ENCODE data around the gene C1orf35.

C1orf35 gene

GRCh38 chr1:228101614-228101993, 1.5 kb downstream of the C1orf35 start:
- Histone ChIP-seq H3K4ac (ENCODE audit: low read depth, low read length) (no peak overlapping the region), H3K56ac (ENCODE audit: low read length) (no peak overlapping the region), H2BK120ac (ENCODE audit: low read depth, low read length) (no peak overlapping the region), H3K79me2 (ENCODE audit: control insufficient read depth, insufficient read depth, low read length) (peaks cover 9% of the 10 kb centered on the region), H3K9ac (ENCODE audit: low read length) (peak overlapping the region; percentile 88), H3K27ac (ENCODE audit: low read depth, low read length) (no peak overlapping the region), H3K4me3 (ENCODE audit: low read length) (no peak overlapping the region), H3K18ac (ENCODE audit: low read length) (no peak overlapping the region), H3K23ac (ENCODE audit: low read length) (no peak overlapping the region), H3K36me3 (ENCODE audit: control insufficient read depth, insufficient read depth, low read length) (peaks cover 3% of the 10 kb centered on the region), H2AK5ac (ENCODE audit: low read length) (no peak overlapping the region), H2BK15ac (replicated peaks; ENCODE audit: low read depth) (no peak overlapping the region), H3K4me1 (ENCODE audit: control insufficient read depth, low read depth, low read length) (peaks cover 1% of the 10 kb centered on the region), H3K4me2 (ENCODE audit: low read length) (no peak overlapping the region), H3K27me3 (ENCODE audit: insufficient read depth, low read length, poor library complexity) (no peaks in the 10 kb centered on the region), H2BK5ac (ENCODE audit: low read length) (no peak overlapping the region), H3K79me1 (ENCODE audit: low read length) (peaks cover 10% of the 10 kb centered on the region), H4K8ac (ENCODE audit: low read depth, low read length) (no peak overlapping the region), H4K5ac (ENCODE audit: low read length) (no peak overlapping the region)
- no peak for DNase-seq
- no CpG with 5 or more reads among the region's 15 CpGs for WGBS (ENCODE audit: extremely low coverage, insufficient coverage, low lambda C conversion rate)

GRCh38 chr1:228100822-228101613, 2.1 kb downstream of the C1orf35 start:
- no peak overlapping the region for H4K5ac ChIP-seq (ENCODE audit: low read length)
- peaks cover 11% of the 10 kb centered on the region for H3K79me1 ChIP-seq (ENCODE audit: low read length)
- peaks cover 15% of the 10 kb centered on the region for H3K79me2 ChIP-seq (ENCODE audit: control insufficient read depth, insufficient read depth, low read length)
- H2BK15ac ChIP-seq (replicated peaks; ENCODE audit: low read depth): no peak overlapping the region
- H2BK5ac ChIP-seq (ENCODE audit: low read length): no peak overlapping the region
- H3K4me2 ChIP-seq (ENCODE audit: low read length): no peak overlapping the region
- H3K18ac ChIP-seq (ENCODE audit: low read length): no peak overlapping the region
- H2BK120ac ChIP-seq (ENCODE audit: low read depth, low read length): no peak overlapping the region
- no peak overlapping the region for H3K4ac ChIP-seq (ENCODE audit: low read depth, low read length)
- H3K4me3 ChIP-seq (ENCODE audit: low read length): no peak overlapping the region
- no peak for DNase-seq
- no peak overlapping the region for H3K9ac ChIP-seq (ENCODE audit: low read length)
- H2AK5ac ChIP-seq (ENCODE audit: low read length): no peak overlapping the region
- peaks cover 1% of the 10 kb centered on the region for H3K4me1 ChIP-seq (ENCODE audit: control insufficient read depth, low read depth, low read length)
- no peaks in the 10 kb centered on the region for H3K27me3 ChIP-seq (ENCODE audit: insufficient read depth, low read length, poor library complexity)
- H3K27ac ChIP-seq (ENCODE audit: low read depth, low read length): no peak overlapping the region
- H4K8ac ChIP-seq (ENCODE audit: low read depth, low read length): no peak overlapping the region
- peaks cover 3% of the 10 kb centered on the region for H3K36me3 ChIP-seq (ENCODE audit: control insufficient read depth, insufficient read depth, low read length)
- H3K23ac ChIP-seq (ENCODE audit: low read length): no peak overlapping the region
- WGBS (ENCODE audit: extremely low coverage, insufficient coverage, low lambda C conversion rate): no CpG with 5 or more reads among the region's 12 CpGs
- no peak overlapping the region for H3K56ac ChIP-seq (ENCODE audit: low read length)

- no peak overlapping the region for H2BK5ac ChIP-seq (ENCODE audit: low read length)
- H3K27ac ChIP-seq (ENCODE audit: low read depth, low read length): no peak overlapping the region
- no peak overlapping the region for H3K56ac ChIP-seq (ENCODE audit: low read length)
- no peaks in the 10 kb centered on the region for H3K27me3 ChIP-seq (ENCODE audit: insufficient read depth, low read length, poor library complexity)
- H3K4me1 ChIP-seq (ENCODE audit: control insufficient read depth, low read depth, low read length): peaks cover 1% of the 10 kb centered on the region
- H3K23ac ChIP-seq (ENCODE audit: low read length): no peak overlapping the region
- H3K36me3 ChIP-seq (ENCODE audit: control insufficient read depth, insufficient read depth, low read length): peaks cover 3% of the 10 kb centered on the region
- H2BK120ac ChIP-seq (ENCODE audit: low read depth, low read length): no peak overlapping the region
- H3K4me2 ChIP-seq (ENCODE audit: low read length): no peak overlapping the region
- no peak overlapping the region for H4K8ac ChIP-seq (ENCODE audit: low read depth, low read length)
- H3K9ac ChIP-seq (ENCODE audit: low read length): no peak overlapping the region
- H2AK5ac ChIP-seq (ENCODE audit: low read length): no peak overlapping the region
- H4K5ac ChIP-seq (ENCODE audit: low read length): no peak overlapping the region
- no peak overlapping the region for H3K4ac ChIP-seq (ENCODE audit: low read depth, low read length)
- H3K18ac ChIP-seq (ENCODE audit: low read length): no peak overlapping the region
- peaks cover 32% of the 10 kb centered on the region for H3K79me2 ChIP-seq (ENCODE audit: control insufficient read depth, insufficient read depth, low read length)
- DNase-seq: no peak
- no peak overlapping the region for H3K4me3 ChIP-seq (ENCODE audit: low read length)
- H2BK15ac ChIP-seq (replicated peaks; ENCODE audit: low read depth): no peak overlapping the region
- WGBS (ENCODE audit: extremely low coverage, insufficient coverage, low lambda C conversion rate): no CpG with 5 or more reads among the region's 4 CpGs
- H3K79me1 ChIP-seq (ENCODE audit: low read length): peaks cover 13% of the 10 kb centered on the region
Measured at GRCh38 chr1:228099331-228099732, 3.8 kb downstream of the C1orf35 start.

GRCh38 chr1:228098323-228098931, 4.7 kb downstream of the C1orf35 start:
- Histone ChIP-seq H3K27ac (ENCODE audit: low read depth, low read length) (no peak overlapping the region), H3K23ac (ENCODE audit: low read length) (no peak overlapping the region), H3K4me2 (ENCODE audit: low read length) (no peak overlapping the region), H2BK5ac (ENCODE audit: low read length) (no peak overlapping the region), H4K8ac (ENCODE audit: low read depth, low read length) (no peak overlapping the region), H3K36me3 (ENCODE audit: control insufficient read depth, insufficient read depth, low read length) (peaks cover 3% of the 10 kb centered on the region), H3K4ac (ENCODE audit: low read depth, low read length) (no peak overlapping the region), H3K9ac (ENCODE audit: low read length) (no peak overlapping the region), H3K4me3 (ENCODE audit: low read length) (no peak overlapping the region), H4K5ac (ENCODE audit: low read length) (no peak overlapping the region), H3K79me2 (ENCODE audit: control insufficient read depth, insufficient read depth, low read length) (peaks cover 41% of the 10 kb centered on the region), H3K79me1 (ENCODE audit: low read length) (peaks cover 13% of the 10 kb centered on the region), H2BK15ac (replicated peaks; ENCODE audit: low read depth) (no peak overlapping the region), H2AK5ac (ENCODE audit: low read length) (no peak overlapping the region), H3K56ac (ENCODE audit: low read length) (no peak overlapping the region), H3K18ac (ENCODE audit: low read length) (no peak overlapping the region), H3K4me1 (ENCODE audit: control insufficient read depth, low read depth, low read length) (no peaks in the 10 kb centered on the region), H3K27me3 (ENCODE audit: insufficient read depth, low read length, poor library complexity) (no peaks in the 10 kb centered on the region), H2BK120ac (ENCODE audit: low read depth, low read length) (no peak overlapping the region)
- no CpG with 5 or more reads among the region's 28 CpGs for WGBS (ENCODE audit: extremely low coverage, insufficient coverage, low lambda C conversion rate)
- no peak for DNase-seq

GRCh38 chr1:228097333-228098081, 5.6 kb downstream of the C1orf35 start:
- Histone ChIP-seq H2BK15ac (replicated peaks; ENCODE audit: low read depth) (no peak overlapping the region), H3K79me2 (ENCODE audit: control insufficient read depth, insufficient read depth, low read length) (peaks cover 50% of the 10 kb centered on the region), H3K9ac (ENCODE audit: low read length) (no peak overlapping the region), H3K4me3 (ENCODE audit: low read length) (no peak overlapping the region), H3K4ac (ENCODE audit: low read depth, low read length) (no peak overlapping the region), H2BK5ac (ENCODE audit: low read length) (no peak overlapping the region), H2BK120ac (ENCODE audit: low read depth, low read length) (no peak overlapping the region), H3K36me3 (ENCODE audit: control insufficient read depth, insufficient read depth, low read length) (peaks cover 6% of the 10 kb centered on the region), H3K18ac (ENCODE audit: low read length) (no peak overlapping the region), H2AK5ac (ENCODE audit: low read length) (no peak overlapping the region), H4K8ac (ENCODE audit: low read depth, low read length) (no peak overlapping the region), H3K4me1 (ENCODE audit: control insufficient read depth, low read depth, low read length) (no peaks in the 10 kb centered on the region), H3K56ac (ENCODE audit: low read length) (no peak overlapping the region), H3K23ac (ENCODE audit: low read length) (no peak overlapping the region), H3K27me3 (ENCODE audit: insufficient read depth, low read length, poor library complexity) (no peaks in the 10 kb centered on the region), H4K5ac (ENCODE audit: low read length) (no peak overlapping the region), H3K4me2 (ENCODE audit: low read length) (no peak overlapping the region), H3K79me1 (ENCODE audit: low read length) (peaks cover 14% of the 10 kb centered on the region), H3K27ac (ENCODE audit: low read depth, low read length) (no peak overlapping the region)
- no peak for DNase-seq
- WGBS (ENCODE audit: extremely low coverage, insufficient coverage, low lambda C conversion rate): no CpG with 5 or more reads among the region's 34 CpGs

Data from mesendoderm (in vitro differentiated cells).